CD4-positive, alpha-beta memory T cell (primary cell): ENCODE results near the gene TPO. TPM values are rescaled to one million over a fixed set of nuclear protein-coding genes. Genes with fewer than 3 reads are reported as not detected.

Source experiments
- CTCF ChIA-PET: fragments of 350-600 bp; sonication (Branson Sonifier 250); formaldehyde crosslinking; loops from one replicate; lab custom pipeline; 2021; ENCODE audit warnings: inconsistent platforms; ENCODE audit not compliant: partially characterized antibody; lab: Charles Lee
- POLR2A ChIA-PET: fragments of 350-600 bp; sonication (Branson Sonifier 250); formaldehyde crosslinking; loops from one replicate; lab custom pipeline; 2021; ENCODE audit not compliant: partially characterized antibody; lab: Charles Lee
- DNase-seq, 5 donors: peaks; one replicate each; pipeline versions ENCODE4 v3.0.0 to v3.0.0-alpha.2; 2020 to 2022; ENCODE audit warnings: mixed read lengths in 1 of 5
- H3K27ac ChIP-seq: one replicate; pipeline ENCODE4 v1.7.0; 2013; ENCODE audit warnings: low read depth, low read length
- H3K27me3 ChIP-seq: 2 replicates; pipeline ENCODE4 v1.7.0; 2013; ENCODE audit warnings: mild to moderate bottlenecking, low read length, moderate library complexity; ENCODE audit not compliant: insufficient read depth
- H3K36me3 ChIP-seq: 2 replicates; pipeline ENCODE4 v1.7.0; 2013; ENCODE audit warnings: mild to moderate bottlenecking, low read length, moderate library complexity; ENCODE audit not compliant: insufficient read depth
- H3K4me1 ChIP-seq: 2 replicates; pipeline ENCODE4 v1.7.0; 2013; ENCODE audit warnings: mild to moderate bottlenecking, low read length, moderate library complexity; ENCODE audit not compliant: insufficient read depth
- H3K4me3 ChIP-seq, 2 donors: one replicate each; pipeline ENCODE4 v1.7.0; 2013; ENCODE audit warnings: low read length in 2 of 2, mild to moderate bottlenecking in 1 of 2
- H3K9me3 ChIP-seq, 2 donors: one replicate each; pipeline ENCODE4 v1.7.0; 2013; ENCODE audit warnings: low read length in 2 of 2, control low read depth in 1 of 2; ENCODE audit not compliant: control insufficient read depth in 1 of 2
- H3K27ac Mint-ChIP-seq, 7 donors: one replicate each; pipeline ENCODE4 v1.8.0; 2020 to 2021; ENCODE audit warnings: mixed read lengths in 7 of 7, mild to moderate bottlenecking in 6 of 7, inconsistent platforms in 3 of 7, moderate library complexity in 3 of 7
- H3K27me3 Mint-ChIP-seq, 2 donors: one replicate each; pipeline ENCODE4 v1.8.0; 2020 to 2021; ENCODE audit warnings: mixed read lengths in 2 of 2
- H3K36me3 Mint-ChIP-seq, 2 donors: one replicate each; pipeline ENCODE4 v1.8.0; 2020 to 2021; ENCODE audit warnings: mixed read lengths in 2 of 2, inconsistent platforms in 1 of 2, mild to moderate bottlenecking in 1 of 2
- H3K4me1 Mint-ChIP-seq, 4 donors: one replicate each; pipeline ENCODE4 v1.8.0; 2020 to 2021; ENCODE audit warnings: mixed read lengths in 4 of 4, mild to moderate bottlenecking in 1 of 4
- H3K4me3 Mint-ChIP-seq, 8 donors: one replicate each; pipeline ENCODE4 v1.8.0; 2020 to 2021; ENCODE audit warnings: mixed read lengths in 8 of 8, mild to moderate bottlenecking in 7 of 8, moderate library complexity in 6 of 8, inconsistent platforms in 3 of 8
- H3K9me3 Mint-ChIP-seq, 8 donors: one replicate each; pipeline ENCODE4 v1.8.0; 2020 to 2021; ENCODE audit warnings: mixed read lengths in 8 of 8, mild to moderate bottlenecking in 5 of 8, inconsistent platforms in 3 of 8, moderate library complexity in 1 of 8
- intact Hi-C: fragments of 100-400 bp; cut with micrococcal nuclease; formaldehyde crosslinking; loops from one replicate; pipeline ENCODE4 v1.15.1; 2023
- polyA plus RNA-seq, 2 donors: library from polyadenylated mRNA; unstranded; fragments of 300-500 nt; fragmentation: Illumina TruSeq; gene quantifications; one replicate each; pipeline ENCODE4 v1.2.3, GENCODE V29; 2021
- total RNA-seq, 2 experiments: library from RNA; stranded (reverse); gene quantifications; one replicate each; pipeline ENCODE4 v1.2.3, GENCODE V29; 2021

The TPO gene
- total and polyA plus RNA-seq, 4 experiments from 2014 or later, result 3.2 to 10.6 TPM; not detected in 2

GRCh38 chr2:1509271-1510065, 96.2 kb downstream of the TPO start:
- intact Hi-C loops, result no loop called here
- Mint-ChIP-seq H3K4me3 (peak overlapping the region; percentile 63 to 80 (median 74)), H3K9me3 (peaks cover 0 to 10% (median 5%) of the 10 kb centered on the region in 8 donors), H3K27me3 (no peaks in the 10 kb centered on the region), H3K36me3 (peaks cover 0 to 3% of the 10 kb centered on the region in 2 donors), H3K27ac (peak overlapping the region; percentile 80 to 96 (median 93)), H3K4me1 (peaks cover 23 to 27% (median 25%) of the 10 kb centered on the region in 4 donors)
- POLR2A ChIA-PET, result no interaction called here
- no peaks in the 10 kb centered on the region for H3K9me3 ChIP-seq
- no peak overlapping the region for H3K4me3 ChIP-seq
- H3K36me3 ChIP-seq, result no peaks in the 10 kb centered on the region
- no peaks in the 10 kb centered on the region for H3K27me3 ChIP-seq
- H3K27ac ChIP-seq, result no peak overlapping the region
- DNase-seq, result peak; percentile 53 to 75 (median 58)
- CTCF ChIA-PET, result no interaction called here
- peaks cover 17% of the 10 kb centered on the region for H3K4me1 ChIP-seq

GRCh38 chr2:1510176-1510575, 96.9 kb downstream of the TPO start:
- DNase-seq, result peak in 2 of 5 donors; percentile 6 to 14
- Histone ChIP-seq H3K27me3 (no peaks in the 10 kb centered on the region), H3K4me1 (peaks cover 17% of the 10 kb centered on the region), H3K9me3 (no peaks in the 10 kb centered on the region), H3K27ac (no peak overlapping the region), H3K36me3 (no peaks in the 10 kb centered on the region), H3K4me3 (no peak overlapping the region)
- intact Hi-C loops, result no loop called here
- Mint-ChIP-seq H3K9me3 (peaks cover 0 to 10% (median 5%) of the 10 kb centered on the region in 8 donors), H3K4me3 (peak overlapping the region in 6 of 8 donors; percentile 63 to 80 (median 74)), H3K4me1 (peaks cover 23 to 29% (median 25%) of the 10 kb centered on the region in 4 donors), H3K27me3 (no peaks in the 10 kb centered on the region), H3K27ac (peak overlapping the region; percentile 47 to 96 (median 91)), H3K36me3 (peaks cover 0 to 3% of the 10 kb centered on the region in 2 donors)
- ChIA-PET POLR2A (no interaction called here), CTCF (no interaction called here)

GRCh38 chr2:1511455-1511854, 98.2 kb downstream of the TPO start:
- intact Hi-C loops, result no loop called here
- H3K4me3 Mint-ChIP-seq, result no peak overlapping the region
- peak overlapping the region in 3 of 7 donors; percentile 27 to 75 (median 57) for H3K27ac Mint-ChIP-seq
- Histone ChIP-seq H3K27ac (no peak overlapping the region), H3K4me1 (peaks cover 17% of the 10 kb centered on the region), H3K36me3 (no peaks in the 10 kb centered on the region), H3K27me3 (no peaks in the 10 kb centered on the region), H3K4me3 (no peak overlapping the region), H3K9me3 (no peaks in the 10 kb centered on the region)
- H3K36me3 Mint-ChIP-seq, result peaks cover 0 to 3% of the 10 kb centered on the region in 2 donors
- no peak for DNase-seq
- no peaks in the 10 kb centered on the region for H3K27me3 Mint-ChIP-seq
- ChIA-PET CTCF (no interaction called here), POLR2A (no interaction called here)
- H3K9me3 Mint-ChIP-seq, result peaks cover 0 to 10% (median 5%) of the 10 kb centered on the region in 8 donors
- H3K4me1 Mint-ChIP-seq, result peaks cover 23 to 32% (median 25%) of the 10 kb centered on the region in 4 donors

GRCh38 chr2:1512321-1513289, 99.3 kb downstream of the TPO start:
- Mint-ChIP-seq H3K27ac (no peak overlapping the region), H3K9me3 (peaks cover 0 to 10% (median 5%) of the 10 kb centered on the region in 8 donors), H3K27me3 (no peaks in the 10 kb centered on the region), H3K36me3 (peaks cover 0 to 3% of the 10 kb centered on the region in 2 donors), H3K4me3 (no peak overlapping the region), H3K4me1 (peaks cover 25 to 36% (median 27%) of the 10 kb centered on the region in 4 donors)
- no peaks in the 10 kb centered on the region for H3K36me3 ChIP-seq
- intact Hi-C loops, result no loop called here
- ChIA-PET POLR2A (no interaction called here), CTCF (no interaction called here)
- no peaks in the 10 kb centered on the region for H3K27me3 ChIP-seq
- no peak overlapping the region for H3K4me3 ChIP-seq
- no peak overlapping the region for H3K27ac ChIP-seq
- no peaks in the 10 kb centered on the region for H3K9me3 ChIP-seq
- H3K4me1 ChIP-seq, result peaks cover 27% of the 10 kb centered on the region
- DNase-seq, result no peak

- Histone ChIP-seq H3K36me3 (no peaks in the 10 kb centered on the region), H3K9me3 (no peaks in the 10 kb centered on the region), H3K4me3 (no peak overlapping the region), H3K27me3 (no peaks in the 10 kb centered on the region), H3K4me1 (peaks cover 40% of the 10 kb centered on the region), H3K27ac (no peak overlapping the region)
- Mint-ChIP-seq H3K27me3 (no peaks in the 10 kb centered on the region), H3K4me3 (no peak overlapping the region), H3K9me3 (peaks cover 0 to 5% (median 0%) of the 10 kb centered on the region in 8 donors), H3K36me3 (no peaks in the 10 kb centered on the region), H3K27ac (peak overlapping the region in 1 of 7 donors; percentile 36), H3K4me1 (peaks cover 29 to 41% (median 34%) of the 10 kb centered on the region in 4 donors)
- ChIA-PET POLR2A (no interaction called here), CTCF (no interaction called here)
- DNase-seq, result no peak
- intact Hi-C loops, result no loop called here
Measured at GRCh38 chr2:1514391-1515072, 101.3 kb downstream of the TPO start.

- peaks cover 40% of the 10 kb centered on the region for H3K4me1 ChIP-seq
- peak overlapping the region in 4 of 7 donors; percentile 15 to 76 (median 59) for H3K27ac Mint-ChIP-seq
- H3K9me3 ChIP-seq, result no peaks in the 10 kb centered on the region
- H3K9me3 Mint-ChIP-seq, result peaks cover 0 to 5% (median 0%) of the 10 kb centered on the region in 8 donors
- no peak overlapping the region for H3K4me3 ChIP-seq
- no peak overlapping the region for H3K4me3 Mint-ChIP-seq
- H3K36me3 Mint-ChIP-seq, result no peaks in the 10 kb centered on the region
- H3K4me1 Mint-ChIP-seq, result peaks cover 24 to 40% (median 31%) of the 10 kb centered on the region in 4 donors
- intact Hi-C loops, result no loop called here
- CTCF ChIA-PET, result no interaction called here
- H3K27ac ChIP-seq, result no peak overlapping the region
- H3K27me3 ChIP-seq, result no peaks in the 10 kb centered on the region
- H3K36me3 ChIP-seq, result no peaks in the 10 kb centered on the region
- POLR2A ChIA-PET, result no interaction called here
- H3K27me3 Mint-ChIP-seq, result no peaks in the 10 kb centered on the region
- DNase-seq, result no peak
Measured at GRCh38 chr2:1515073-1515430, 101.8 kb downstream of the TPO start.
